ENCODE results near the gene INAVA. TPM values are rescaled to one million over a fixed set of nuclear protein-coding genes. Genes with fewer than 3 reads are reported as not detected.

INAVA gene
- total and polyA plus RNA-seq, 2 donors from 2014 or later = 22.1 to 48.8 TPM

GRCh38 chr1:200899954-200900867 lies 5.5 kb downstream of the INAVA start:
- Histone ChIP-seq H3K9me3 (ENCODE audit: control insufficient read depth in 2 of 3, insufficient read depth in 1 of 3, low read length in 3 of 3) (no peaks in the 10 kb centered on the region), H3K9ac (ENCODE audit: low read length in 3 of 3) (no peak overlapping the region), H3K4me1 (ENCODE audit: control insufficient read depth in 2 of 3, insufficient read depth in 2 of 3, low read depth in 1 of 3, low read length in 3 of 3) (peaks cover 3 to 18% (median 17%) of the 10 kb centered on the region in 3 donors), H3K27me3 (ENCODE audit: control insufficient read depth, insufficient read depth, low read length) (no peaks in the 10 kb centered on the region), H3K36me3 (ENCODE audit: control insufficient read depth in 2 of 3, insufficient read depth in 3 of 3, low read length in 3 of 3) (peaks cover 0 to 36% (median 3%) of the 10 kb centered on the region in 3 donors), H3K4me3 (ENCODE audit: low read length in 3 of 3) (no peak overlapping the region), H3K27ac (ENCODE audit: low read depth in 2 of 2, low read length in 2 of 2) (no peak overlapping the region)
- DNase-seq (no peak), FAIRE-seq (no peak)
- intact Hi-C loops (cut with DNase I) = no loop called here
- TF ChIP-seq, protein P1, sequence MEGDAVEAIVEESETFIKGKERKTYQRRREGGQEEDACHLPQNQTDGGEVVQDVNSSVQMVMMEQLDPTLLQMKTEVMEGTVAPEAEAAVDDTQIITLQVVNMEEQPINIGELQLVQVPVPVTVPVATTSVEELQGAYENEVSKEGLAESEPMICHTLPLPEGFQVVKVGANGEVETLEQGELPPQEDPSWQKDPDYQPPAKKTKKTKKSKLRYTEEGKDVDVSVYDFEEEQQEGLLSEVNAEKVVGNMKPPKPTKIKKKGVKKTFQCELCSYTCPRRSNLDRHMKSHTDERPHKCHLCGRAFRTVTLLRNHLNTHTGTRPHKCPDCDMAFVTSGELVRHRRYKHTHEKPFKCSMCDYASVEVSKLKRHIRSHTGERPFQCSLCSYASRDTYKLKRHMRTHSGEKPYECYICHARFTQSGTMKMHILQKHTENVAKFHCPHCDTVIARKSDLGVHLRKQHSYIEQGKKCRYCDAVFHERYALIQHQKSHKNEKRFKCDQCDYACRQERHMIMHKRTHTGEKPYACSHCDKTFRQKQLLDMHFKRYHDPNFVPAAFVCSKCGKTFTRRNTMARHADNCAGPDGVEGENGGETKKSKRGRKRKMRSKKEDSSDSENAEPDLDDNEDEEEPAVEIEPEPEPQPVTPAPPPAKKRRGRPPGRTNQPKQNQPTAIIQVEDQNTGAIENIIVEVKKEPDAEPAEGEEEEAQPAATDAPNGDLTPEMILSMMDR (IDR thresholded peaks at IDR 0.05; ENCODE audit: borderline replicate concordance, extremely low read depth, insufficient read depth) = no peak

DNA sequence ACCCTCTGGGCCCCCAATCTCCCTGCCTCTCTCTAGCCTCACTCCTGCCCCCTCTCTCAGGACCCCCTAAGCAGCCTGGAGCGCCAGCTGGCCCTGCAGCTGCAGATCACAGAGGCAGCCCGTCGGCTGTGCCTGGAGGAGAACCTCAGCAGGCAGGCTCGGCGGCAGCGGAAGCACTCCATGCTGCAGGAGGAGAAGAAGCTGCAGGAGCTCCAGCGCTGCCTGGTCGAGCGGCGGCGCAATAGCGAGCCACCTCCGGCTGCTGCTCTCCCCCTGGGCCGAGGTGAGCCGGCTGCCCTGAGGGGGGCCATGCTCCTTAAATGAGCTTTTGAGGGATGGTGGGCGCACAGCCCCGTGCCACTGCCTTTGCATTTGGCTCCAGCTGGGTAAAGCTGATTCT lies 6.2 kb downstream of the INAVA start:
- intact Hi-C loops (cut with DNase I) = no loop called here
- H3K9ac ChIP-seq (ENCODE audit: low read length in 3 of 3) = no peak overlapping the region
- FAIRE-seq (no peak), DNase-seq (peak in 1 of 5 donors; percentile 73)
- H3K4me3 ChIP-seq (ENCODE audit: low read length in 3 of 3) = no peak overlapping the region
- H3K36me3 ChIP-seq (ENCODE audit: control insufficient read depth in 2 of 3, insufficient read depth in 3 of 3, low read length in 3 of 3) = peaks cover 0 to 36% (median 3%) of the 10 kb centered on the region in 3 donors
- H3K4me1 ChIP-seq (ENCODE audit: control insufficient read depth in 2 of 3, insufficient read depth in 2 of 3, low read depth in 1 of 3, low read length in 3 of 3) = peaks cover 3 to 18% (median 17%) of the 10 kb centered on the region in 3 donors
- no peaks in the 10 kb centered on the region for H3K9me3 ChIP-seq (ENCODE audit: control insufficient read depth in 2 of 3, insufficient read depth in 1 of 3, low read length in 3 of 3)
- H3K27ac ChIP-seq (ENCODE audit: low read depth in 2 of 2, low read length in 2 of 2) = no peak overlapping the region
- no peaks in the 10 kb centered on the region for H3K27me3 ChIP-seq (ENCODE audit: control insufficient read depth, insufficient read depth, low read length)
- TF ChIP-seq, protein P1 (IDR thresholded peaks at IDR 0.05; ENCODE audit: borderline replicate concordance, extremely low read depth, insufficient read depth) = no peak

DNA sequence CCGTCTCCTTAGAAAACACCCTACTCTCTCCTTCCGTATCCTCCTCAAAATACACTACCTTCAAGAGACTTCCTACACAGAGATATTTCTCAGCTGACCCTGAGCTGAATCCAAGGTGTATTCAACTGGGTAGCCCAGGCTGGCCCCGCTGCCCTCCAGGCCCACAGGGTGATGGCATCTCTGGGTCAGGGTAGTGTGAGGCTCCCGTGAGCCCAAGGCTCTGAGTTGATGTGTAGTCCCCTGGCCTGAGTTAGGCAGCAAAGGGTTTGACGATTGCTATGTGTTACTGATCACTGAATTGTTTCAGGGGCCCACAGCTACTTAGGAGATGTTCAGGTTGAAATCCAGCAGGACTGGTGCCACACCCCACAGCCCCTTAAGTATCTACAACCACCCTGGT lies 6.7 kb downstream of the INAVA start:
- Histone ChIP-seq H3K4me3 (ENCODE audit: low read length in 3 of 3) (no peak overlapping the region), H3K36me3 (ENCODE audit: control insufficient read depth in 2 of 3, insufficient read depth in 3 of 3, low read length in 3 of 3) (peaks cover 0 to 36% (median 3%) of the 10 kb centered on the region in 3 donors), H3K27me3 (ENCODE audit: control insufficient read depth, insufficient read depth, low read length) (no peaks in the 10 kb centered on the region), H3K9me3 (ENCODE audit: control insufficient read depth in 2 of 3, insufficient read depth in 1 of 3, low read length in 3 of 3) (no peaks in the 10 kb centered on the region), H3K27ac (ENCODE audit: low read depth in 2 of 2, low read length in 2 of 2) (no peak overlapping the region), H3K4me1 (ENCODE audit: control insufficient read depth in 2 of 3, insufficient read depth in 2 of 3, low read depth in 1 of 3, low read length in 3 of 3) (peaks cover 3 to 18% (median 17%) of the 10 kb centered on the region in 3 donors), H3K9ac (ENCODE audit: low read length in 3 of 3) (no peak overlapping the region)
- FAIRE-seq = no peak
- DNase-seq = no peak
- TF ChIP-seq, protein P1 (IDR thresholded peaks at IDR 0.05; ENCODE audit: borderline replicate concordance, extremely low read depth, insufficient read depth) = no peak
- intact Hi-C loops (cut with DNase I) = no loop called here

All from kidney (tissue), 14 donors.